Stimulated activated CD4-positive, alpha-beta T cell treated with anti-CD3 and anti-CD28 coated beads, Interleukin-1b, Interleukin-23, amount 100 ng/mL, for 4 hours (primary cell): Measurements from ENCODE around the gene SND1.
A peak's percentile ranks its signal among the peaks of the same experiment; 100 is the strongest.

Source experiments
- DNase-seq, 2 donors: peaks; one replicate each; pipeline ENCODE4 v3.0.0-alpha.2; 2020; ENCODE audit warnings: low read depth in 2 of 2

SND1 gene

DNA sequence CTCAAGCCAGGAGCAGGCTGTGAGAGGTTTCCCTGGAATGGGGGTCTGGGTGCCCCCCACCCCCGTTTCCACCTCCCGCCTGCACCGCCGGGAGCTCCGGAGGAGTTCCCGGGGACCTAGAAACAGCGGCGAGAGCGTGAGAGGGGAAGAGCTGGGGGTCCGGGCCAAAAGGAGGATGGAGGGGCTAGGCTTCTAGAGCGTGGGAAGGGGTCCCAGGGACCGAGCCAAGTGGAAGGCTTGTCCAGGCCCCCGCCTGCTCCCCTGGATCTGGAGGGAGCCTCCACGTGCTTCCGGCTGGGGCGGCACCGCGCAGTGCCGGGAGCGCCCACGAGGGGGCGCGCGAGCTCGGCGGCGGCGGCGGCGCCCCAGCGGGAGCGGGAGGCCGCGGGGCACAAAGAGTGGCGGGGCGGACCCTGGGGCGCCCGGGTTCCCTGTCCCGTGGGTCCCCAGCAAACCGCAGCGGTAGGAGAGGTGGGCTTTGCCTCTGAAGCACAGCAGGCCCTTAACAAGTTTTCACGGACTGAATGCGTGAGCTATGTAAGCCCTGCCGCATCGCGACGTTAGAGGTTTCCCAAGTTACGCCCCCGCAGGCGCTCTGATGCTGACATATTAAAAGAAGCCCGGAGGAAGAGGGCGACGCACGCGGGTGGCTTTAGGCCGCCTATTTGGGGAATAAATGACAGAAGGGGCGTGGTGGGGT is 483.7 kb downstream of the SND1 start:
- peak; percentile 56 to 60 for DNase-seq

DNA sequence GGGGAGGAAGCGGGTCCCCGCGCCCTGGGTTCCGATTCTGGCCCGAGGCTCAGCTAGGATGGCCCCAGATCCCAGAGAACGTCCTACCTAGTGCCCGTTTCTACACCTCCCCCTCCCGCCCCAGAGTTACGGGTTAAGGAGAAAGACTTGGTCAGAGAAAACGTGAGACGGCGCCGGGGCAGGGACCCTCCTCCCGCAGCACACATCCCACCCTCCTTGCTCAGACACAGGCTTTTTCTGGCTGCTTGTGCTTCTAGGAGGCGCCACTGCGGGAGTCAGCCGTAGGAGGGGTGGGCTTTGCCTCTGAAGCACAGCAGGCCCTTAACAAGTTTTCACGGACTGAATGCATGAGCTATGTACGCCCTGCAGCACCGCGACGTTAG is 484.2 kb downstream of the SND1 start:
- DNase-seq = no peak

DNA sequence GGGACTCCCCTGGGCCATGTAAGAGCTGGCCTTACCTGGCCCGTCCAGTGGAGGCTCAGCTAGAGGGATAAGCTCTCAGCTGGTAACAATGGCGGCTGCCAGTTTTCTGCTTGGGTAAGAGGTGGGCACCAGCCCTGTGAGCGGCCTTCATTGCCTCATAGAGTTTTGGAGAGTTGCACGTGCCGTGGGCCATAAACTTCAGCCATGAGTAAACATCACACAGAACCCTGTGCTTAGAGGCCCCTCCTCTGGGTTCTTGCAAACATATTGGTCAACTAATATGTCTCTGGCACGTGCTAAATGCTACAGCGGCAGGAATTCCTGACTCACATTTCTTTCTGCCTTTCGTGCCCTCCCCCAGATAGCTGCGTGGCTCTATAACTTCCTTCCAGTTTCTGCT is 485.2 kb downstream of the SND1 start:
- no peak for DNase-seq

DNA sequence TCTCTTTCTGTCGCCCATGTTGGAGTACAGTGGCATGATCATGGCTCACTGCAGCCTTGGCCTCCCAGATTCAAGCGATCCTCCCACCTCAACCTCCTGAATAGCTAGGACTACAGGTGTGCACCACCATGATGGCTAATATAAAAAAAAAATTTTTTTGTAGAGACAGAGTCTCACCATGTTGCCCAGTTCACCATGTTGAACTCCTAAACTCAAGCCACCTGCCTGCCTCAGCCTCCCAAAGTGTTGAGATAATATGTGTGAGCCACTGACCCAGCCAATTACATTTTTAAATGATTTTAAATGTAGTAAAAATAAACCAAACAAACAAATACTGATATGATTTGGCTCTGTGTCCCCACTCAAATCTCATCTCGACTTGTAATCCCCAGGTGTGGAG is 487.4 kb downstream of the SND1 start:
- no peak for DNase-seq

DNA sequence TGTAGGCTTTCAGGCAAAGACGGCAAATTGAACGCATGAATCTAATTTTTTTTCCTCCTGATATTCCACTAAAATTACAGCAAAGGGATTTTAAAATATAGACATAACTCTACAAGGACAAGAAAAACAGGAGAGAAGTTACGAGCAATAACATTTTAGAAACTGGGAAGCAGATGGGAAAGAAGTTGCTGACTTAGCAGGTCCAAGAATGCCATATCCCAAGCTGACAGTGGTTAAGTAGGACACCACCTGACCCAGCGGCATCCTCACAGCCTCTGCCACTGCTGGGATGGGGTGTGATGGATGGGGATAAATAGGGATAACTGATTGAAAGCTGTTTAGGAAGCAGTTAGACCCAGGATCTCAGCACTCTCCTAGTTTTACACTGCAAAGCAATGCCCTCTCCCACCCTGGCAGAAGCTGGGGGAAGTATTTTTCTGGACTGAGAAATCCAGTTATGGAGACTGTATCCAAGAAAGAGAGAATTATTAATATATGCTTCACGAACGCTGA is 489.7 kb downstream of the SND1 start:
- no peak for DNase-seq
